ENCODE data around the gene BTAF1.

The BTAF1 gene

DNA sequence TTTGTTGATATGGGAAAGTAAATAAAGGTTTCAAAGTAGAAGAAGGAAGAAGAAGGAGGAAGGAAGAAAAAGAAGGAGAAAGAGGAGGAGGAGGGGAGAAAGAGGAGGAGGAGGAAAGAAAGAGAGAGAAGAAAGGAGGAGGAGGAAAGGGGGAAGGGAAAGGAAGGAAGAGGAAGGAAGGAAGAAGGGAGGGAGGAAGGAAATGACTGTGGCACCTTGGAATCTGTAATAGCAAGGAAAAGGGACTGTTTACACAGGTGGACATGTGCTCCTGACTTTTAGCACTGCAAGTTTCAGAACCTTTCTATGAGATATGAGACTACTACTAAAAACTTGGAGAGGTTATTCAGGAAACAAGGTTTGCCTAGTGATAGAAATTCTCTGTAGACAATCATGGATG is 153.2 kb downstream of the BTAF1 start:
- Histone ChIP-seq H3K27me3 (ENCODE audit: insufficient read depth, low read depth, severe bottlenecking) (no peaks in the 10 kb centered on the region), H3K27ac (no peak overlapping the region), H3K36me3 (peaks cover 6% of the 10 kb centered on the region), H3K9me3 (ENCODE audit: severe bottlenecking) (no peaks in the 10 kb centered on the region), H3K4me3 (ENCODE audit: low read depth, low read length) (no peak overlapping the region)
- no peak for DNase-seq
- TF ChIP-seq, protein P1, sequence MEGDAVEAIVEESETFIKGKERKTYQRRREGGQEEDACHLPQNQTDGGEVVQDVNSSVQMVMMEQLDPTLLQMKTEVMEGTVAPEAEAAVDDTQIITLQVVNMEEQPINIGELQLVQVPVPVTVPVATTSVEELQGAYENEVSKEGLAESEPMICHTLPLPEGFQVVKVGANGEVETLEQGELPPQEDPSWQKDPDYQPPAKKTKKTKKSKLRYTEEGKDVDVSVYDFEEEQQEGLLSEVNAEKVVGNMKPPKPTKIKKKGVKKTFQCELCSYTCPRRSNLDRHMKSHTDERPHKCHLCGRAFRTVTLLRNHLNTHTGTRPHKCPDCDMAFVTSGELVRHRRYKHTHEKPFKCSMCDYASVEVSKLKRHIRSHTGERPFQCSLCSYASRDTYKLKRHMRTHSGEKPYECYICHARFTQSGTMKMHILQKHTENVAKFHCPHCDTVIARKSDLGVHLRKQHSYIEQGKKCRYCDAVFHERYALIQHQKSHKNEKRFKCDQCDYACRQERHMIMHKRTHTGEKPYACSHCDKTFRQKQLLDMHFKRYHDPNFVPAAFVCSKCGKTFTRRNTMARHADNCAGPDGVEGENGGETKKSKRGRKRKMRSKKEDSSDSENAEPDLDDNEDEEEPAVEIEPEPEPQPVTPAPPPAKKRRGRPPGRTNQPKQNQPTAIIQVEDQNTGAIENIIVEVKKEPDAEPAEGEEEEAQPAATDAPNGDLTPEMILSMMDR (IDR thresholded peaks at IDR 0.05; ENCODE audit: low read depth, low read length): no peak

DNA sequence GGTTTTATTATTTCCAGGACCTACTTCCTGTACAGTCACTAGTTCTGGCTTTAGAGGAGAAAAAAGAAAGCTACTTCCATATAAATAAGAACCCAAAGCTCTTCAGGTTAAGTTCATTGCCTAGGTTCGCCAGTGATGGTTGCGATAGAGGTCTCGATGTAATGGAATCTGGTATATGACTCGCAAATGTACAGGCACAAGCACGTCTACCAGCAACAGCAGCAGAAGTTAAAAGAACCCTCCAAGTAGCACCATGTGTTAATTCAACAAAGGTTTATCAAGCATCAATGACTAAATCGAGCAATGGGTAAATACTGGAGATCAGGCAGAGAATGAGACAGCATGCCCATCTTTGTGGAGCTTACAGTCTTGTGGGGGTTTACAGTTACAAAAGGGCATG is 155.4 kb downstream of the BTAF1 start:
- Histone ChIP-seq H3K27me3 (ENCODE audit: insufficient read depth, low read depth, severe bottlenecking) (no peaks in the 10 kb centered on the region), H3K4me3 (ENCODE audit: low read depth, low read length) (no peak overlapping the region), H3K27ac (no peak overlapping the region), H3K36me3 (peaks cover 6% of the 10 kb centered on the region), H3K9me3 (ENCODE audit: severe bottlenecking) (no peaks in the 10 kb centered on the region)
- TF ChIP-seq, protein P1 (IDR thresholded peaks at IDR 0.05; ENCODE audit: low read depth, low read length): no peak
- DNase-seq: no peak

All from WERI-Rb-1 (cell line).